Measurements from ENCODE around the gene EVI5.
"Not testable (repeated sequence)": the region's sequence is repeated elsewhere in the genome, so short reads cannot be mapped to it uniquely, and the experiment has no call there.

Gene EVI5

GRCh38 chr1:92635203-92635602 lies 149.7 kb downstream of the EVI5 start:
- WGBS, 2 experiments (ENCODE audit: insufficient coverage in 2 of 2), result 95% methylated on average over 9 to 16 of the region's 16 CpGs
- H3K27ac ChIP-seq (ENCODE audit: low read depth, low read length, severe bottlenecking); H3K4me1 ChIP-seq (ENCODE audit: control insufficient read depth, insufficient read depth, low read length, poor library complexity, severe bottlenecking); H3K4me3 ChIP-seq (ENCODE audit: extremely low read depth, insufficient read depth, low read length, poor library complexity, severe bottlenecking); H3K9me3 ChIP-seq (ENCODE audit: control insufficient read depth, low read length): not testable (repeated sequence)
- peaks cover 21% of the 10 kb centered on the region for H3K36me3 ChIP-seq (ENCODE audit: control insufficient read depth, insufficient read depth, low read length)

- Histone ChIP-seq H3K27ac (ENCODE audit: low read depth, low read length, severe bottlenecking) (no peak overlapping the region), H3K4me1 (ENCODE audit: control insufficient read depth, insufficient read depth, low read length, poor library complexity, severe bottlenecking) (no peaks in the 10 kb centered on the region), H3K9me3 (ENCODE audit: control insufficient read depth, low read length) (no peaks in the 10 kb centered on the region), H3K36me3 (ENCODE audit: control insufficient read depth, insufficient read depth, low read length) (peaks cover 25% of the 10 kb centered on the region), H3K4me3 (ENCODE audit: extremely low read depth, insufficient read depth, low read length, poor library complexity, severe bottlenecking) (no peak overlapping the region)
- WGBS, 2 experiments (ENCODE audit: insufficient coverage in 2 of 2), result 95 to 100% methylated on average over 2 of the region's 3 CpGs
Observed at GRCh38 chr1:92623187-92623778, 161.6 kb downstream of the EVI5 start.

DNA sequence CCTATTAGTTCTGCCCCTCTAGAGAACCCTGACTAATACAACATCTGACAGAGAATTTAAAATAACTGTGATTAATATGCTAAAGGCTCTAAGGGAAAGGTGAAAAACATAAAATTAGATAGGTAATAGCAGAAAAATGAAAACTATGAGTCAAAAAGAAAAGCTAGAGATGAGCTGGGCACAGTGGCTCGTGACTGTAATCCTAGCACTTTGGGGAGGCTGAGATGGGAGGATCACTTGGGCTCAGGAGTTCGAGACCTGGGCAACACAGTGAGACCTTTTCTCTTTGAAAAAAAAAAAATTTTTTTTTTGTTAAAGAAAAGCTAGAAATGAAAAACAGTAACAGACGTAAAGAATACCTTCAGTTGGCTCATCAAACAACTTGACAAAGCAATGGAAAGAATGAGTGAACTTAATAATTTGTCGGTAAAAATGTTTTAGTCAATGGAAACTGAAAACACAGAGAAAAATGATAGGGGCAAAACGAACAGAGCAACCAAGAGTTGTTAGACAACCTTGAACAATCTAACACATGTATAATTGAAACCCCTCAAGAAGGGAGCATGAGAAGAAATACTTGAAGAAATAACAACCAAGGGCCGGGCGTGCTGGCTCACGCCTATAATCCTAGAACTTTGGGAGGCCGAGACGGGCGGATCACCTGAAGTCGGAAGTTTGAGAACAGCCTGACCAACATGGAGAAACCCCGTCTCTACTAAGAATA lies 165.3 kb downstream of the EVI5 start:
- no peak overlapping the region for H3K27ac ChIP-seq (ENCODE audit: low read depth, low read length, severe bottlenecking)
- H3K36me3 ChIP-seq (ENCODE audit: control insufficient read depth, insufficient read depth, low read length), result peaks cover 40% of the 10 kb centered on the region
- WGBS, 2 experiments (ENCODE audit: insufficient coverage in 2 of 2), result 95 to 98% methylated on average over 9 to 11 of the region's 13 CpGs
- no peaks in the 10 kb centered on the region for H3K9me3 ChIP-seq (ENCODE audit: control insufficient read depth, low read length)
- H3K4me1 ChIP-seq (ENCODE audit: control insufficient read depth, insufficient read depth, low read length, poor library complexity, severe bottlenecking), result no peaks in the 10 kb centered on the region
- H3K4me3 ChIP-seq (ENCODE audit: extremely low read depth, insufficient read depth, low read length, poor library complexity, severe bottlenecking), result no peak overlapping the region

- WGBS, 2 experiments (ENCODE audit: insufficient coverage in 2 of 2), result no CpG with 5 or more reads among the region's 2 CpGs
- no peak overlapping the region for H3K27ac ChIP-seq (ENCODE audit: low read depth, low read length, severe bottlenecking)
- H3K9me3 ChIP-seq (ENCODE audit: control insufficient read depth, low read length), result no peaks in the 10 kb centered on the region
- H3K36me3 ChIP-seq (ENCODE audit: control insufficient read depth, insufficient read depth, low read length), result peaks cover 20% of the 10 kb centered on the region
- H3K4me1 ChIP-seq (ENCODE audit: control insufficient read depth, insufficient read depth, low read length, poor library complexity, severe bottlenecking), result no peaks in the 10 kb centered on the region
- H3K4me3 ChIP-seq (ENCODE audit: extremely low read depth, insufficient read depth, low read length, poor library complexity, severe bottlenecking), result no peak overlapping the region
Observed at GRCh38 chr1:92601044-92601443, 183.9 kb downstream of the EVI5 start.

DNA sequence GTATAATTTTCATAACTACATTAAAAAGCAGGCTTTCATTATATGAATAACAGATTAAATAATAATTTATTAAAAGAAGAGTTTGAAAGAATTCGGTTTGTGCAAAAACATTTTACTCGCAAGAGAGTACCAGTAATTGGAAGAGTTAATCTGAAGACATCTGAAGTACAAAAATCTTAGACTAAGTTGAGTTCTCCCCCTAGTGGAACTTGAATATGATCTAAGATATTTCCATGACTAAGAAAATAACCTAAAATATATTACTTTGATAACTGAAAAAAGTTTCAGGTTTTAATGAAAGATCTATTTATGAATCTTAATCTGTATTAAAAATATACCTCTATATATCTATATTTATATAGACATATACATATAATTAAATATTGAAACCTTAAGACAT lies 185.7 kb downstream of the EVI5 start:
- Histone ChIP-seq H3K27ac (ENCODE audit: low read depth, low read length, severe bottlenecking) (no peak overlapping the region), H3K4me1 (ENCODE audit: control insufficient read depth, insufficient read depth, low read length, poor library complexity, severe bottlenecking) (no peaks in the 10 kb centered on the region), H3K9me3 (ENCODE audit: control insufficient read depth, low read length) (no peaks in the 10 kb centered on the region), H3K4me3 (ENCODE audit: extremely low read depth, insufficient read depth, low read length, poor library complexity, severe bottlenecking) (no peak overlapping the region), H3K36me3 (ENCODE audit: control insufficient read depth, insufficient read depth, low read length) (peaks cover 12% of the 10 kb centered on the region)
- 90% methylated on average over 2 of the region's 2 CpGs; no CpG with 5 or more reads in 1 of the 2 experiments for WGBS, 2 experiments (ENCODE audit: insufficient coverage in 2 of 2)

DNA sequence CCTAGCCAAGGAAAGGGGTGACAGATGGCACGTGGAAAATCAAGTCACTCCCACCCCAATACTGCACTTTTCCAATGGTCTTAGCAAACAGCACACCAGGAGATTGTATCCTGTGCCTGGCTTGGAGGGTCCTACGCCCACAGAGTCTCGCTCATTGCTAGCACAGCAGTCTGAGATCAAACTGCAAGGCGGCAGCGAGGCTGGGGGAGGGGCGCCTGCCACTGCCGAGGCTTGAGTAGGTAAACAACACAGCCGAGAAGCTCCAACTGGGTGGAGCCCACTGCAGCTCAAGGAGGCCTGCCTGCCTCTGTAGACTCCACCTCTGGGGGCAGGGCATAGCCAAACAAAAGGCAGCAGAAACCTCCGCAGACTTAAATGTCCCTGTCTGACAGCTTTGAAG lies 195.5 kb downstream of the EVI5 start:
- not testable (repeated sequence) for H3K36me3 ChIP-seq (ENCODE audit: control insufficient read depth, insufficient read depth, low read length); H3K4me3 ChIP-seq (ENCODE audit: extremely low read depth, insufficient read depth, low read length, poor library complexity, severe bottlenecking); H3K27ac ChIP-seq (ENCODE audit: low read depth, low read length, severe bottlenecking); H3K4me1 ChIP-seq (ENCODE audit: control insufficient read depth, insufficient read depth, low read length, poor library complexity, severe bottlenecking); H3K9me3 ChIP-seq (ENCODE audit: control insufficient read depth, low read length)
- 86% methylated on average over 5 to 8 of the region's 9 CpGs for WGBS, 2 experiments (ENCODE audit: insufficient coverage in 2 of 2)

DNA sequence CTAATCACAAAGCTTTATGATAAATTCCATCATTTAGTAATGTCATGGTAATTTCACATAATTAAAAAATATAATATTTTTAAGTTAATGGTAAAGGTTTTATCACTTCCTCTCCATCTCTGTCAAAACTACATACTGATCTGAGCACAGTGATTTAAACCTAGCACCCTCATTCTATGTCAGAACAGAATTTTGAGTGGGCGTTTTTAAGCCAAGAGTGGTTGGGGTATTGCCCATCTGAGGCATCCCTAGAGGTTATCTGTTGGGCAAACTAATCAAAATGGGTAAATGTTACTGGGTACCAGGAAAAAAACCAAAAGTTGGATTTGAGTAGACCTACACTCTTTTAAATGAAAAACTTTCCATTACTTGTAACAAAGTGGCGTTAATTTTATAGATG lies 197.5 kb downstream of the EVI5 start:
- WGBS, 2 experiments (ENCODE audit: insufficient coverage in 2 of 2), result 80 to 100% methylated on average over 1 of the region's 2 CpGs
- no peaks in the 10 kb centered on the region for H3K4me1 ChIP-seq (ENCODE audit: control insufficient read depth, insufficient read depth, low read length, poor library complexity, severe bottlenecking)

GRCh38 chr1:92585831-92586230 lies 199.1 kb downstream of the EVI5 start:
- Histone ChIP-seq H3K4me3 (ENCODE audit: extremely low read depth, insufficient read depth, low read length, poor library complexity, severe bottlenecking) (no peak overlapping the region), H3K9me3 (ENCODE audit: control insufficient read depth, low read length) (no peaks in the 10 kb centered on the region), H3K27ac (ENCODE audit: low read depth, low read length, severe bottlenecking) (no peak overlapping the region), H3K4me1 (ENCODE audit: control insufficient read depth, insufficient read depth, low read length, poor library complexity, severe bottlenecking) (no peaks in the 10 kb centered on the region), H3K36me3 (ENCODE audit: control insufficient read depth, insufficient read depth, low read length) (no peaks in the 10 kb centered on the region)

More for the DNA sequence above, 197.5 kb downstream of the EVI5 start:
- no peaks in the 10 kb centered on the region for H3K9me3 ChIP-seq (ENCODE audit: control insufficient read depth, low read length)
- no peak overlapping the region for H3K4me3 ChIP-seq (ENCODE audit: extremely low read depth, insufficient read depth, low read length, poor library complexity, severe bottlenecking)
- H3K27ac ChIP-seq (ENCODE audit: low read depth, low read length, severe bottlenecking), result no peak overlapping the region
- no peaks in the 10 kb centered on the region for H3K36me3 ChIP-seq (ENCODE audit: control insufficient read depth, insufficient read depth, low read length)

DNA sequence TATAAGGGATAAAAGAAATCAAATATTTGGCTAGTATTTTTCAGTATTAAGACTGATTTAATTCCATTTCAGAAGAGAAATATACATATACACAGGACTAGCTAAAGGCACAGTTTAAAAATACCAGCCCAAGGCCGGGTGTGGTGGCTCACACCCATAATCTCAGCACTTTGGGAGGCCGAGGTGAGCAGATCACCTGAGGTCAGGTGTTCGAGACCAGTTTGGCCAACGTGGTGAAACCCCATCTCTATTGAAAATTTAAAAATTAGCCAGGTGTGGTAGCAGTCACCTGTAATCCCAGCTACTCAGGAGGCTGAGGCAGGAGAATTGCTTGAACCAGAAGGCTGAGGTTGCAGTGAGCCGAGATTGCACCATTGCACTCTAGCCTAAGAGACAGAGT lies 200.1 kb downstream of the EVI5 start:
- H3K36me3 ChIP-seq (ENCODE audit: control insufficient read depth, insufficient read depth, low read length); H3K4me3 ChIP-seq (ENCODE audit: extremely low read depth, insufficient read depth, low read length, poor library complexity, severe bottlenecking); H3K27ac ChIP-seq (ENCODE audit: low read depth, low read length, severe bottlenecking); H3K9me3 ChIP-seq (ENCODE audit: control insufficient read depth, low read length); H3K4me1 ChIP-seq (ENCODE audit: control insufficient read depth, insufficient read depth, low read length, poor library complexity, severe bottlenecking): not testable (repeated sequence)
- WGBS, 2 experiments (ENCODE audit: insufficient coverage in 2 of 2), result 85 to 86% methylated on average over 2 to 5 of the region's 5 CpGs

- no peaks in the 10 kb centered on the region for H3K9me3 ChIP-seq (ENCODE audit: control insufficient read depth, low read length)
- no peak overlapping the region for H3K27ac ChIP-seq (ENCODE audit: low read depth, low read length, severe bottlenecking)
- no peaks in the 10 kb centered on the region for H3K36me3 ChIP-seq (ENCODE audit: control insufficient read depth, insufficient read depth, low read length)
- WGBS, 2 experiments (ENCODE audit: insufficient coverage in 2 of 2), result no CpG with 5 or more reads among the region's 7 CpGs
- H3K4me1 ChIP-seq (ENCODE audit: control insufficient read depth, insufficient read depth, low read length, poor library complexity, severe bottlenecking), result no peaks in the 10 kb centered on the region
- no peak overlapping the region for H3K4me3 ChIP-seq (ENCODE audit: extremely low read depth, insufficient read depth, low read length, poor library complexity, severe bottlenecking)
Observed at GRCh38 chr1:92583821-92584760, 200.8 kb downstream of the EVI5 start.

All from mesodermal cell (in vitro differentiated cells).